LNCaP clone FGC (cell line): Measurements from ENCODE around the gene BRSK2.
"Not testable (repeated sequence)": the region's sequence is repeated elsewhere in the genome, so short reads cannot be mapped to it uniquely, and the experiment has no call there.

Source experiments
- DNase-seq: peaks from one replicate; pipeline ENCODE4 v3.0.0-alpha.2; 2011; ENCODE audit warnings: low read depth
- H3K4me3 ChIP-seq: 2 replicates; pipeline ENCODE4 v1.5.1; 2011; ENCODE audit warnings: mild to moderate bottlenecking, low read depth, low read length, control low read depth
- TF ChIP-seq, protein P1 (sequence below): IDR thresholded peaks from 2 replicates; pipeline ENCODE4 v1.5.1; 2012; ENCODE audit warnings: mild to moderate bottlenecking; ENCODE audit not compliant: control insufficient read depth, insufficient read depth; ENCODE audit errors: extremely low read depth

BRSK2 gene

DNA sequence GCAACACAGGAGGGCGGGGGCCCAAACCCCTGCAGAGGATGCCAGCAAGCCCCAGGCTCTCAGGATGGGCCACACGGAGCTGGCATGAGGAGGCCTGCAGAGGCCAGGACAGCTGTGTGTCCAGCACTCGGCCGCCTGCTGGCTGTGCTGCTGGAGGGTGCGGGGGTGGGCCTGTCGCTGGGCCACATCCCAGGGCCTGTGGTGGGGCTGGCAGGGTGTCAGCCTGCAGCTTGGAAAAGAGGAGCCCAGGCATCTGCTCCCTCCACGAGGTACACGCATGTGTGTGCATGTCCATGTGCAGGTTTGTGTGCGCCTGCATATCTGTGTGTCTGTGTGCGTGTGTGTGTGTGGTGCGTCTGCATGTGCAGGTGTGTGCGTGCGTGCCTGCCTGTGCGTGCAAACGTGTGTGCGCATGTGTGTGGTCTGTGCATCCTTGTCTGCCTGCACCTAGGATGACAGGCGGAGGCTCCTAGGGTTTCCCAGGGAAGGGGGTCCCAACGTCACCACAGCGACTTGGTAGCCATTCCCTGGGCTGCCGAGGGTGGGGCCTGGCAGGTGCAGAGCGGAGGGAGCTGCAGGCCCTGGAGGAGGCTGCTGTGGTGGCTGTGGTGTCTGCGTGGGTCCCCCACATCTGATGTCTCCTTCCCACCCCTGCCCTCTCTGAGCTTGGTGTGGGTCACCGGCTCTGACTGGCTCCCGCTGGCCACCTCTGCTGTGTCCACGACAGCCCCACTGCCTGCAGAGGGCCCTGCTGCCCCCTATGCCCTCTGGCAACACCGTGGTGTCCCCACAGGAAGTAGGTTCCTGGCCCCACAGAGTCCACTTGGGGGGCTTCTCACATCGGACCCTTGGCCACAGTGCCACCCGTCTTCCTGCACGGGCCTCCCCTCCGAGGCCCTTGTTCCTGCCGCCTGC, 17.1 kb downstream of the BRSK2 start:
- no peak overlapping the region for H3K4me3 ChIP-seq
- DNase-seq, result no peak
- TF ChIP-seq, protein P1, sequence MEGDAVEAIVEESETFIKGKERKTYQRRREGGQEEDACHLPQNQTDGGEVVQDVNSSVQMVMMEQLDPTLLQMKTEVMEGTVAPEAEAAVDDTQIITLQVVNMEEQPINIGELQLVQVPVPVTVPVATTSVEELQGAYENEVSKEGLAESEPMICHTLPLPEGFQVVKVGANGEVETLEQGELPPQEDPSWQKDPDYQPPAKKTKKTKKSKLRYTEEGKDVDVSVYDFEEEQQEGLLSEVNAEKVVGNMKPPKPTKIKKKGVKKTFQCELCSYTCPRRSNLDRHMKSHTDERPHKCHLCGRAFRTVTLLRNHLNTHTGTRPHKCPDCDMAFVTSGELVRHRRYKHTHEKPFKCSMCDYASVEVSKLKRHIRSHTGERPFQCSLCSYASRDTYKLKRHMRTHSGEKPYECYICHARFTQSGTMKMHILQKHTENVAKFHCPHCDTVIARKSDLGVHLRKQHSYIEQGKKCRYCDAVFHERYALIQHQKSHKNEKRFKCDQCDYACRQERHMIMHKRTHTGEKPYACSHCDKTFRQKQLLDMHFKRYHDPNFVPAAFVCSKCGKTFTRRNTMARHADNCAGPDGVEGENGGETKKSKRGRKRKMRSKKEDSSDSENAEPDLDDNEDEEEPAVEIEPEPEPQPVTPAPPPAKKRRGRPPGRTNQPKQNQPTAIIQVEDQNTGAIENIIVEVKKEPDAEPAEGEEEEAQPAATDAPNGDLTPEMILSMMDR, result no peak

DNA sequence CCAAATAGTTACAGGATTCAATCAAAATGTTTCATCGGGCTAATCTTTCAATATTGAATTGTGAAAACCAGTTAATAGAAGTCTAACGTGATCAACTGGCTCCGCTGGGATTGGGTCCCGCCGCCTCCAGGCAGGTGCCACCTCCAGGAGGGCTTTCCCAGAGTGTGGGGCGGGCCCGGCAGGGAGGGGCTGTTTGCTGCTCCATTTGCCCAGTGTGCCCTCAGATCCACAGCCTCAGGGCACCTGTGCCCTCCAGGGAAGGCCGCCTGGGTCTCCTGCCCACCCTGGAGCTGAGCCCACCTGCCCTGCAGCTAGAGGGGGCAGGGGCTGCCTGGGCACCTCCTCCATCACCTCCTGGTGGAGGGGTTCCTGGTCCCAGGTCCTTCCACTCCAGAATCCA, 17.9 kb downstream of the BRSK2 start:
- TF ChIP-seq, protein P1, result no peak
- DNase-seq, result no peak
- H3K4me3 ChIP-seq, result no peak overlapping the region

- TF ChIP-seq, protein P1, result no peak
- no peak for DNase-seq
- H3K4me3 ChIP-seq, result no peak overlapping the region
These were observed 18.6 kb downstream of the BRSK2 start for GRCh38 chr11:1408346-1408745.

DNA sequence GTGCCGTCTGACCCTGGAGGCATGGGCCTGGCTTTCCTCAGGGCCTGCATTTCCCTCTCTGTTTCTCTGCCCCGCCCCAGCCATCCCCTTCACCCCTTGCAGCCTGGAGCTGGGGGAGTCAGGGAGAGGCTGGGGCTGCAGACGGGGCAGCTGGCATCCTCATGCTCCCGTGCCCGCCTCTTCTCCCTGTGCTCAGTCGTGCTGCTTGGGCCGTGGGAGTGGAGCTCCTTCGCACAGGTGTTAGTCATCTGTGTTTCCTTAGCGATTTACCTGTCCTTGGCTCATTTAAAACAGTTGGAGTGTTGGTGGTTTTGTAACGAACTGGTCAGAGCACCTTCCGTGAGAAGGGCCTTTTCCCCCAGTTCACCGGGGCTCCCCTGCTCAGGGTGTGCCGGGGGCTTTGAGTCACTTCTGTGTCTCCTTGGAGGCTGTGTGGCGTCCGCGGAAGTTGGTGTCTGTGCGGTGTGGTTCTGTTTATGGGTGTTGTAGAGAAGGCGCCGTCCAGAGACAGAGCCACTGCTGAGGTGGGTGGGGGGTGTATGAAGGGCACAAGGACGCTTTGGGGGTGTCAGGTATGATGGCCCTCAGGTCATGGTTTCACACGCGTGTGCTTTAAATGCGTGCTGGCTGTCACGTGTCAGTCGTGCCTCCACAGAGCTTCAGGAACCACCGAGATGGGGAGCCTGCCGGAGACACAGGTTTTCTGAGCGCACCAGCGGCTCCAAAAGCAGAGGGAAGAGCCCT, 19.5 kb downstream of the BRSK2 start:
- TF ChIP-seq, protein P1, result no peak
- DNase-seq, result no peak
- H3K4me3 ChIP-seq, result no peak overlapping the region

GRCh38 chr11:1409852-1410125, 20.1 kb downstream of the BRSK2 start:
- DNase-seq, H3K4me3 ChIP-seq: not testable (repeated sequence)

DNA sequence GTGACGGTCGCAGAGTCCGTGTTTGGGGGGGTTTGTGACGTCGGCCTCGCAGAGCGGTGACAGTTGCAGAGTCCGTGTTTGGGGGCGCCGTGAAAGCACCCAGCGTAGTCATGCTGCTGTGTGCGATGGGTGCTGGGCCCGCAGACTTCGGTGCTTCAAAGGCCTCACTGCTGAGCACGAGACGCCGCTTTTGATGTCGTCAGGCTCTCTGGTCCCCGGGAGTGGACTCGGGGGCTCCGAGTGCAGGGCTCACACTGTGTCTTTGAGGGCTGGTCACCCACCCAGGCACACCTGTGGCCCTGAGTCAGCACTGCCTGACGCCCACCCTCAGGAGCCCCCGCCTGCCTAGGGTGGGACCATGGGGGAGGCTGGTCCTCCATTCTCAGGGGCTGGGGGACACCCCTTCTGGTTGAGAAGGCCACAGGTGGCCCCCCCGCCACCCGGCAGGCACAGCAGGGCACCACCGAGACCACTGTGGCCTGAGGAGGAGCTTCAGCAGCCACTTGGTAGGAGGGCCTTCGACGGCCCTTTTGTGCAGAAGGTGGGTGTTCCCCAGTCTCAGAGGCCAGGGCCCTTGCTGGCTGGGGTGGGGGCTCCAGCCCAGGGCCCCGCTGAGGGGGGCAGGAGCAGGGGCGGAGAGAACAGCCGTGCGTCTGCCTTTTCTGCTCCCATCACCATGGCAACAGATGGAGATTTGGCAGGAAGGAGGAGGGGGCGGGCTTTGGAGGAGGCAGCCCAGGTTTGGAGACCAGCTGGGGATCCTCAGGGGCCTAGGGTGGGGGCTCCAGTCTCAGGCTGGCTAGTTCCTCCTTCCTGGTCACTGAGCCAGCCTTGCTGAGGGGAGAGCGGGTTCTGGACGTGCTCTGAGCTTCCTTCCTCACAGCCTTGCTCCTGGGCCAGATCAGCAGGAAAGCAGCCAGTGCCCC, 20.9 kb downstream of the BRSK2 start:
- TF ChIP-seq, protein P1, result no peak
- no peak overlapping the region for H3K4me3 ChIP-seq
- DNase-seq, result no peak

DNA sequence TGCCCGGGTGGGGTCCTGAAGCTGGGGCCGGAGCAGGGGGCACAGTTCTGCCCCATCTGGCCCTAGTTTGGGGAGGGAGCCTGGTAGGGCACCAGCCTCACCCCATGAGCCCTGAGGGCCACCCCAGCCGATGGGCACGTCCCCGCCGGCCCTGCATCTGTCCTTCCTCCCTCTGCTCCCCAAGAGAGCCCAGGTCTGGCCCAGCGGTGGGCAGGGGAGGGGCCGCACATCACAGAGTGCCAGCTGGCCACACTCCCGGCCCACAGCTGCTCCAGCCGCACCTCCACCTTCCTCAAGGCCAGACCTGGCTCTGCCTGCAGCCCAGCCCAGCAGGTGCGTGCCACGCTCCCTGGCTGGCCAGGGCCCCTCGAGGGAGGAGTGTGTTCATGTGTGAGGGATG, 21.6 kb downstream of the BRSK2 start:
- TF ChIP-seq, protein P1, result no peak
- DNase-seq, result no peak
- H3K4me3 ChIP-seq, result no peak overlapping the region

- not testable (repeated sequence) for H3K4me3 ChIP-seq, DNase-seq
These were observed 22.0 kb downstream of the BRSK2 start for GRCh38 chr11:1411739-1412138.
